BLaER1 (cell line): Measurements from ENCODE around the gene TOMT.
A peak's percentile ranks its signal among the peaks of the same experiment; 100 is the strongest.

Source experiments
- H3K27ac ChIP-seq: shearing (Covaris generic); formaldehyde crosslinking; 2 replicates; pipeline ENCODE4 v1.8.1; 2022
- H3K27me3 ChIP-seq: shearing (Covaris generic); formaldehyde crosslinking; 2 replicates; pipeline ENCODE4 v1.8.1; 2022
- H3K36me3 ChIP-seq: shearing (Covaris generic); formaldehyde crosslinking; 2 replicates; pipeline ENCODE4 v1.8.1; 2022
- H3K4me1 ChIP-seq: shearing (Covaris generic); formaldehyde crosslinking; 2 replicates; pipeline ENCODE4 v1.8.1; 2022
- H3K4me2 ChIP-seq: shearing (Covaris generic); formaldehyde crosslinking; 2 replicates; pipeline ENCODE4 v1.8.1; 2022
- H3K4me3 ChIP-seq: shearing (Covaris generic); formaldehyde crosslinking; 2 replicates; pipeline ENCODE4 v1.8.1; 2022
- H3K9ac ChIP-seq: shearing (Covaris generic); formaldehyde crosslinking; 2 replicates; pipeline ENCODE4 v1.8.1; 2022
- H3K9me3 ChIP-seq: shearing (Covaris generic); formaldehyde crosslinking; 2 replicates; pipeline ENCODE4 v1.8.1; 2022
- H4K20me1 ChIP-seq: shearing (Covaris generic); formaldehyde crosslinking; 2 replicates; pipeline ENCODE4 v1.8.1; 2022
- Cebpa-rat ChIP-seq: shearing (Covaris generic); IDR thresholded peaks from 2 replicates; pipeline ENCODE4 v1.8.1; 2022

The TOMT gene

DNA sequence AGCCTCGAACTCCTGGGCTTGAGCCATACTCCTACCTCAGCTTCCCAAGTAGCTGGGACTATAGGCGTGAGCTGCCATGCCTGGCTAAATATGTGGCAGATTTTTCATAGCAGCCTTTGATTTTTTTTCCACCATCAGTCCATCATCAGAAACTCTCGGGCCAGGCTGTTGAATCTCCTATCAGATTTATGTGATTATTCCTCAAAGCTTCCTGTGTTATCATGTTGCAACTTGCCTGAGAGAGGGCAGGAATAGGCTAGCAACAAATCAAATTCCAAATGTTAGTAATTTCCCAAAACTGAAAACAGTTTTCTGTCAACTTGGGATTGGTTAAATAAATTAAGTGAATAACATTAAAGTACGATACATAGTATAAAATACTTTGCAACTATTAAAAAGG, 21.6 kb upstream of the TOMT start:
- H3K4me1 ChIP-seq = peaks cover 24% of the 10 kb centered on the region
- H3K36me3 ChIP-seq = peaks cover 13% of the 10 kb centered on the region
- no peaks in the 10 kb centered on the region for H3K9me3 ChIP-seq
- peaks cover 8% of the 10 kb centered on the region for H4K20me1 ChIP-seq
- H3K4me3 ChIP-seq = no peak overlapping the region
- H3K27me3 ChIP-seq = no peaks in the 10 kb centered on the region
- H3K9ac ChIP-seq = no peak overlapping the region
- no peak overlapping the region for H3K27ac ChIP-seq
- TF ChIP-seq Cebpa-rat = no peak
- H3K4me2 ChIP-seq = no peak overlapping the region

DNA sequence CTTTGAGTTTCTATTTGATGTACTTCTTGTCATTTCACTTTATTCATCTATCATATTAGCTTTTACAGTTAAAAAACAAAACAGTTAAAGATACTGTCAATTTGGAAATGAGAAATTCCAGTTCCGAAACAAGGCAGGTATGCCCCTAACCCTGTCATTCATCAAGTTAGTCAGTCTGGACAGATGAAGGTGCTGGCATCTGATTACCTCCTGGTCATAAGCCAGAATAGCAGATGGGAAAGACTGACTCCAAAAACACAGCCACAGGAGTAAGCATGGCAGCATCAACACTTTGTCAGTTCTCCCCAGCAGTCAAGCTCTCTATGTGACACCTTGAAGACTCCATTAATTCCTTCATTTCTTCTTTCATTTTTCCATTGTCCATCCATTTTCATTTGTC, 20.8 kb upstream of the TOMT start:
- no peak overlapping the region for H3K9ac ChIP-seq
- peaks cover 16% of the 10 kb centered on the region for H3K4me1 ChIP-seq
- H3K27ac ChIP-seq = no peak overlapping the region
- TF ChIP-seq Cebpa-rat = no peak
- H3K36me3 ChIP-seq = peaks cover 22% of the 10 kb centered on the region
- no peak overlapping the region for H3K4me3 ChIP-seq
- no peaks in the 10 kb centered on the region for H4K20me1 ChIP-seq
- no peak overlapping the region for H3K4me2 ChIP-seq
- H3K27me3 ChIP-seq = no peaks in the 10 kb centered on the region
- H3K9me3 ChIP-seq = no peaks in the 10 kb centered on the region

DNA sequence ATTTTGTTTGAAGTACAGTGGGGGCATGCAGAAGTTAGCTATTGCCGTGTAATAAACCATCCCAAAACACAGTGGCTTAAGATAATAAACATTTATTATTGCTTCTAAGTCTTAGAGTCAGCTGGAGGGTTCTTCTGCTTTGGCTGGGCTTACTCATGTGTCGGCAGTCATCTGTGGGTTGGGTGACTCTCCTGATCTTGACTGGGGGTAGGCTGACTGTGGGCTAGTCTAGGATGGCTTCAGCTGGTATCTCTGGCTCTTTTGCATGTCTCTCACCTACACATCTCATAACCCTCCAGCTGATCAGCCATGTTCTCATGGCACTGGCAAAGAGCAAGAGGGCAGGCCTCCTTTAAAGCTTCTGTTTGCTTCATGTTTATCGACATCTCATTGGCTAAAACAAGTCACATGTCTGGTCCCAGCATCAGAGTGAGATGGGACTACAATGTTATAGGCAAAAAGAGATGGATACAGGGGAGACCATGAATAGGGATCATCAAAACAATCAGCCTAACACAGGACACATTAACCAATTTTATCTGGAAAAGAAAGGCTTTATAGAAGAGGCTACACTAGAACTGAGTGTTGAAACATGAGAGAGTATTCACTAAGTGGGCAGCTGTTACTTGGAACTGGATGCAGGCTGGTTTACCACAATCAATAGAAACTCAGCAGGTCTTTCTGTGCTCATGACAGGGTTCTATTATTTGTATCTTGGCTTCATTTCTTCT, 19.9 kb upstream of the TOMT start:
- H3K9ac ChIP-seq = no peak overlapping the region
- H3K27ac ChIP-seq = no peak overlapping the region

DNA sequence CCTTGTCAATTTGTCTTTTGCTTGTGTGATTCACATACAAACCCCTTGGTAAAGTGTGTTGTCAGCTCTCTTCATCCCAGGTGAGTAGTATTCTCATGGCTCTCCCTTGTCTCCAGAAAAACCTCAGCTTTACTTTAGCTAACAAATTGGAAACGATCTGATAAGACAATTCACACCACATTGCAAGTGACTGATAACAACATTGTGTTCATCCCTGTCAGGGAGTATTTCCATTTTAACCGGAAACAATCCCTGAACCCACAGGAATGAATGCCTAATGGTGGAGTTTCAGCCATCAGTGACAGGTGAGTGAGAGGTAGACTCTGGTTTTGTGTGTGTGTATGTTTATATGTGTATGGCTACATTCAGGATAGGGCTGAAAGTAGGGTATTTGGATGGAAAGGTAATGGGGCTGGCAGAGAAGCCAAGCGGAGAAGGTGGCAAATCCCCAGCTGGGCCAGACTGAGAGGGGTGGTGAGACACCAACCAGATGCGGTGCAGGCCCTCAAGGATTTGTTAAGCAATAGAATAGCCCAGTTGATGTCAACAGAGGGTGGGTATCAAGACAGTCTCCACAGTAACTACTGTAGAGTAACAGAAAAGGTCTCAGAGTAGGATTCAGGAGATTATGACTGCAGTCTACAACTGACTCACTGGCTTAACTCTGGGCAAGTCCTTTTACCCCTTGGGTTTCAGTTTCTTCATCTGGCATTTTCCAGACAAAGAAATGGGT, 17.5 kb upstream of the TOMT start:
- Histone ChIP-seq H3K9ac (0 out of 2 replicates have a peak overlapping the region, but pooled peaks have one; percentile 23), H3K4me2 (no peak overlapping the region), H3K4me3 (no peak overlapping the region), H3K27me3 (no peaks in the 10 kb centered on the region), H3K4me1 (peaks cover 11% of the 10 kb centered on the region), H3K36me3 (peaks cover 37% of the 10 kb centered on the region), H3K27ac (no peak overlapping the region), H4K20me1 (no peaks in the 10 kb centered on the region), H3K9me3 (no peaks in the 10 kb centered on the region)
- no peak for TF ChIP-seq Cebpa-rat

More for the DNA sequence above, 19.9 kb upstream of the TOMT start:
- H3K4me2 ChIP-seq = no peak overlapping the region
- peaks cover 30% of the 10 kb centered on the region for H3K36me3 ChIP-seq
- no peaks in the 10 kb centered on the region for H3K27me3 ChIP-seq
- no peak overlapping the region for H3K4me3 ChIP-seq
- H3K4me1 ChIP-seq = peaks cover 15% of the 10 kb centered on the region
- H3K9me3 ChIP-seq = no peaks in the 10 kb centered on the region
- no peaks in the 10 kb centered on the region for H4K20me1 ChIP-seq
- no peak for TF ChIP-seq Cebpa-rat

DNA sequence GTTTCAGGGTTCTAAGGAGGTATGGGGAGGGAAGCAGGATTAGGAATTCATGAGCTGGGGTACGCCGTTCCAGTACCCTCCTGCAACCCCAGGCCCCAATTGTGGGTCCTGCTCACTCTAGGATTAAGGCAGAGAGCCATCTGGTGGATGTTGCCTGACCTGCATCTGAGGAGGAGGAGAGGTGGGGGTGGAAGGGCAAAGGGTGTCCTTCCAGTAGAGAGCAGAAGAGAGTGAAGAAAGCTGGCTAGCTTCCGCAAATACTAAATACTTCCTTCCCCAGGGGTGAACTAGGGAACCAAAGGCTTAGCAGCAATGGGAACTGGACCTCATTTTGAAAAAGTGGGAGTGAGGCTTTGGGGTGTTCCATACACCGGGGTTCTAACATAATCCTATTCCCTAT, 14.4 kb upstream of the TOMT start:
- H3K27ac ChIP-seq = peak overlapping the region; percentile 28; the same call in 1 of the 2 replicates

DNA sequence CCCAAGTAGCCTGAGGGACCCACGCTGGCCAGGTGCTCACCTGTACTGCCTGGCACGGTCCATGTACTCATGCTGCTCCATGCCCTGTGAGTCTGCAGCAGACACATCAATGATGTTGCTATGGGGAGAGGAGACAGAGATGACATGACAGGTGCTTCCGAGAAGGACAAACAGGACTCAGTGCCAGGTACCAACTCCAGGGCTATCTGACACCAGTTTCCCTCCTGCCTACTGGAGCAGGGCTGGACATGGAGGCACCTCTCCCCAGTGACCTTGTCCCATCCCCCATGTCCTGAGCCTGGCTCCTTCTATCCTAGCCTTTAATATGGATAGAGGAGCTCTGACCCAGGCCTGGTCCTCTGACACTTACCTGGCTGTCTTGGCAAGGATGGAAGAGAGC, 7.0 kb upstream of the TOMT start:
- peaks cover 80% of the 10 kb centered on the region for H3K36me3 ChIP-seq
- H4K20me1 ChIP-seq = peaks cover 28% of the 10 kb centered on the region
- TF ChIP-seq Cebpa-rat = no peak
- no peak overlapping the region for H3K4me3 ChIP-seq
- H3K4me2 ChIP-seq = no peak overlapping the region
- peaks cover 30% of the 10 kb centered on the region for H3K4me1 ChIP-seq
- H3K9ac ChIP-seq = no peak overlapping the region
- H3K27ac ChIP-seq = no peak overlapping the region
- H3K9me3 ChIP-seq = no peaks in the 10 kb centered on the region
- no peaks in the 10 kb centered on the region for H3K27me3 ChIP-seq

More for the DNA sequence above, 14.4 kb upstream of the TOMT start:
- Histone ChIP-seq H3K9me3 (no peaks in the 10 kb centered on the region), H3K4me3 (no peak overlapping the region), H3K27me3 (no peaks in the 10 kb centered on the region), H3K9ac (no peak overlapping the region), H3K36me3 (peaks cover 66% of the 10 kb centered on the region), H4K20me1 (no peaks in the 10 kb centered on the region), H3K4me1 (peaks cover 11% of the 10 kb centered on the region), H3K4me2 (peak overlapping the region; percentile 35)
- no peak for TF ChIP-seq Cebpa-rat

DNA sequence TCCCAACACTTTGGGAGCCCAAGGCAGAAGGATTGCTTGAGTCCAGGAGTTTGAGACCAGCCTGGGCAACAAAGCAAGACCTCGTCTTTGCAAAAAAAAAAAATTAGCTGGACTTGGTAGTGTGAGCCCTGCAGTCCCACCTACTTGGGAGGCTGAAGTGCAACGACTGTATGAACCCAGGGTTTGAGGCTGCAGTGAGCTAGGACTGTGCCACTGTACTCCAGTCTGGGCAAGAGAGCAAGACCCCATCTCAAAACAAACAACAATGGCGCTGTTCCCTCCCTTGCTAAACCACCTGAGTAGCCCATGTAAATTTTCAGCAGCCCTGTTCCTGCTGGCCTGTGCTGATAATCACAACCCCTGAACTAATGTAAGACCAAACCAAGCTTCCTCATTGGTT, 5.7 kb upstream of the TOMT start:
- Histone ChIP-seq H3K4me3 (no peak overlapping the region), H3K9ac (peak overlapping the region; percentile 17; the same call in 1 of the 2 replicates), H3K27ac (no peak overlapping the region), H3K4me2 (no peak overlapping the region), H3K9me3 (no peaks in the 10 kb centered on the region), H3K36me3 (peaks cover 69% of the 10 kb centered on the region), H3K27me3 (no peaks in the 10 kb centered on the region), H4K20me1 (peaks cover 28% of the 10 kb centered on the region), H3K4me1 (peaks cover 35% of the 10 kb centered on the region)
- TF ChIP-seq Cebpa-rat = no peak

DNA sequence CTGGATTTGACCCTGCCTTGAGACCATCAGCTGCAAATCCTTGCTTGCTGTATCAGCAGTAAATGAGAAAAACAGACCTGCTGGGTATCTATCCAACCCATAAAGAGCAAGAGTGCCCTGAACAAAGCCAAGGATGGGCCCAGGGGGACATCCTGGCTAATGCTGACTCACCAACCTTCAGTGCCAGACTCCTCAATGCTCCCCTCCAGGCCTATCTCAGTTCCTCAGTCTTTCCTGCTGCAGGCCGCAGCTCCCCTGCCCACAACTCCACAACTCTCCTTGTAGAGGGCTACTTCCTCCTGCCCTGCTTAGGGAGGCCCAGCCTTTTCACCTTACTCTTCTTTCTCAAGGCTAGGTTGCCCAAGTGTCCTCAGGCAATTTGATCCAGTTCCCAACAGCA, 5.3 kb upstream of the TOMT start:
- peaks cover 35% of the 10 kb centered on the region for H3K4me1 ChIP-seq
- no peak for TF ChIP-seq Cebpa-rat
- peak overlapping the region; percentile 37; the same call in 1 of the 2 replicates for H3K27ac ChIP-seq
- no peaks in the 10 kb centered on the region for H3K27me3 ChIP-seq
- H3K9ac ChIP-seq = peak overlapping the region; percentile 17; the same call in 1 of the 2 replicates
- H3K9me3 ChIP-seq = no peaks in the 10 kb centered on the region
- peaks cover 64% of the 10 kb centered on the region for H3K36me3 ChIP-seq
- H3K4me2 ChIP-seq = peak overlapping the region; percentile 17
- H3K4me3 ChIP-seq = no peak overlapping the region
- H4K20me1 ChIP-seq = peaks cover 28% of the 10 kb centered on the region

DNA sequence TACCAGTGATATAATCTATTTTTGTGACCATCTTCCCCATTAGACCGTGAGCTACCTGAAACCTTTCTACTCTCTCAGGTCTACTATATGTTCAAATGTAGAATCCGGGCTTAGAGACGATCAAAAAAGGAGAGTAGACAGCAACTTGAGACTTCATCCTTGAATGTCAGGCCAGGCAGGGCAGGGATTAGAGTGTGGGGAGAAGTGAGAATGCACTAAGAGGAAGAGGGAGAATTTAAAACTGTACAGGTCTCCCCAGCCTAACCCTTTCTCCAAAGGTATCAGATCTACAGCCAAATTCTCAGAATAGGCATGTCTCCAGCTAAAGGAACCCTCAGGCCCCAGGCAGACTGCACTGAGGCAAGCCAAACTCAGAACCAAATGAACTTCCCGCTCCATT, 3.6 kb upstream of the TOMT start:
- Histone ChIP-seq H3K9me3 (no peaks in the 10 kb centered on the region), H3K4me2 (peak overlapping the region; percentile 92), H3K36me3 (peaks cover 50% of the 10 kb centered on the region), H3K27ac (peak overlapping the region; percentile 97), H3K9ac (peak overlapping the region; percentile 95), H3K4me3 (peak overlapping the region; percentile 80), H4K20me1 (peaks cover 28% of the 10 kb centered on the region), H3K4me1 (peaks cover 35% of the 10 kb centered on the region), H3K27me3 (no peaks in the 10 kb centered on the region)
- no peak for TF ChIP-seq Cebpa-rat

DNA sequence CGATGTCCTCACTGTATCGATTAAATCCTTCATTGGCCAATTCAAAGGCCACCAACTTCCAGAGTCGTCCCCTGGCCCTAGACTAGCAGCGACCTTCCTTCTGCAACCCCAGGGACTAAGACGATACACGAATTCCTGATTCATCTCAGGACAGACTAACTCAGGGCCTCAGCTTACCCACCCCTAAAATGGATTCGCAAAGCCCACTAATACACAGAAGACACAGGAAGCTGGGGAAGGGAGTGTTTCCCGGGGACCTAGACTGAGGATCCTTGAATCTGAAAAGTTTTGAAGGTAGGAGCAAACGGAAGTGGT, 3.1 kb upstream of the TOMT start:
- Histone ChIP-seq H3K27me3 (no peaks in the 10 kb centered on the region), H3K9me3 (no peaks in the 10 kb centered on the region), H4K20me1 (peaks cover 28% of the 10 kb centered on the region), H3K4me3 (peak overlapping the region; percentile 80), H3K4me2 (peak overlapping the region; percentile 92), H3K36me3 (peaks cover 50% of the 10 kb centered on the region), H3K4me1 (peaks cover 35% of the 10 kb centered on the region), H3K27ac (peak overlapping the region; percentile 97), H3K9ac (peak overlapping the region; percentile 95)
- no peak for TF ChIP-seq Cebpa-rat
